HG03135 (cell line): ENCODE results near the gene GGT5.
"Not testable (repeated sequence)": the region's sequence is repeated elsewhere in the genome, so short reads cannot be mapped to it uniquely, and the experiment has no call there.

ENCODE experiments used
- ATAC-seq: cut with Tn5 transposase; IDR thresholded peaks from one replicate; pipeline ENCODE4 v1.9.1; 2021; ENCODE audit warnings: mild to moderate bottlenecking, moderate library complexity; ENCODE audit not compliant: unreplicated experiment

Gene GGT5

DNA sequence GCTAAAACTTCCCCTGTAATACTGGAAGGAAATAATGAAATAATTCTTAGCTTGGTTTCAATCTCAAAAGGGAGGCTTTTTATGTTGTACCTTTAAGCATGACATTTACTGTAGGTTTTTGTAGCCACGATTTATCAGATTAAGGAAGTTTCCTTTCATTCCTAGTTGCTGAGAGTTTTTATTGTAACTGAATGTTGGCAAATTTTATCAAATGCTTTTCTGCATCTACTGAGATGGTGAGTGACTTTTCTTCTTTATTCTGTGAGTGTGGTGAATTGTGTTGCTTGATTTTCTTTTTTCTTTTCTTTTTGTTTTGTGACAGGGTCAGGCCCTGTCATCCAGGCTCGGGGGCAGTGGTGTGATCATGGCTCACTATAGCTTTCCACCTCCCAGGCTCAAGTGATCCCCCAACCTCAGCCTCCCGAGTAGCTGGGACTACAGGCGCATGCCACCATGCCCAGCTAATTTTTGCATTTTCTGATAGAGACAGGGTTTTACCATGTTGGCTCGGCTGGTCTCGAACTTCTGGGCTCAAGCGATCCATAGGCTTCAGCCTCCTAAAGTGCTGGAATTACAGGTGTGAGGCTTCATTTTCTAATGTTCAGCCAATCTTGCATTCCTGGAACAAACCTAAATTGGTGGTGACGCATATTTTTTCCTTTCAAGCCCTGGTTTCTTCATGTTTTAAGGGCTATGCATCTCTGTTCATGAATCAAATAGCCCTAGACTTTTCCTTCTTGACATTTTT, 37.4 kb downstream of the GGT5 start:
- no peak for ATAC-seq

DNA sequence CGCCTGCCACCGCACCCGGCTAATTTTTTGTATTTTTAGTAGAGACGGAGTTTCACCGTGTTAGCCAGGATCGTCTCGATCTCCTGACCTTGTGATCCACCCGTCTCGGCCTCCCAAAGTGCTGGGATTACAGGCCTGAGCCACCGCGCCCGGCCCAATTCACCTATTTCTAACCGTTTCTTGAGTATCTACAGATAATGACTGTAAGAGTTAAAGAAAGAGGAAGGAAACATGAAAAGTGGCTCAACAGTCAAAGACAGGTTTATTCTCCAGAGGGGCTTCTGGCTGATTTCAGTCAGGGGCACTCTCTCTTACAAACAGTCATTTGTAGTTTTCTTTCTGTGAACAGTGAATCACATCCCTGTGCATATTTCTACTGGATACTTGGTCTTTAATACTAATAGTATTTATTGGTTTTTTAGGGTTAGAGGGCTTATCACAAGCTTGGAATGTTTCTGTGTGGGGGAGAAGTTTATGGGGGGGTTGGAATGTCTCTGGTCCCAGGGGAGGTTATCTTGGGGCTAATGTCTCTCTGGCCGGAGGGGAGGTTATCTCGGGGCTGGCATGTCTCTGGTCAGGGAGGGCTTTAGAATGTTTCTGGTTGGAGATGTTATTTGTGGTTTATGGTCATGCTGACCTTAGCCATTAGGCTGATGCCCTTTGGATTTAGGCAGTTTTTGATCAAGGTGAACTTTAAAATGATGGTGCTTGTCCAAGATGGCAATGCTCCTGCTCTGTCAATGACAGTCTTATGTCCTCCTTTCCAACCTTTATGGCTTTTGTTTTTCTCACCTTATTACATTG, 38.2 kb downstream of the GGT5 start:
- not testable (repeated sequence) for ATAC-seq

- ATAC-seq, result no peak
Observed at GRCh38 chr22:24205438-24206195, 39.3 kb downstream of the GGT5 start.

- not testable (repeated sequence) for ATAC-seq
Observed at GRCh38 chr22:24203856-24204255, 41.0 kb downstream of the GGT5 start.

DNA sequence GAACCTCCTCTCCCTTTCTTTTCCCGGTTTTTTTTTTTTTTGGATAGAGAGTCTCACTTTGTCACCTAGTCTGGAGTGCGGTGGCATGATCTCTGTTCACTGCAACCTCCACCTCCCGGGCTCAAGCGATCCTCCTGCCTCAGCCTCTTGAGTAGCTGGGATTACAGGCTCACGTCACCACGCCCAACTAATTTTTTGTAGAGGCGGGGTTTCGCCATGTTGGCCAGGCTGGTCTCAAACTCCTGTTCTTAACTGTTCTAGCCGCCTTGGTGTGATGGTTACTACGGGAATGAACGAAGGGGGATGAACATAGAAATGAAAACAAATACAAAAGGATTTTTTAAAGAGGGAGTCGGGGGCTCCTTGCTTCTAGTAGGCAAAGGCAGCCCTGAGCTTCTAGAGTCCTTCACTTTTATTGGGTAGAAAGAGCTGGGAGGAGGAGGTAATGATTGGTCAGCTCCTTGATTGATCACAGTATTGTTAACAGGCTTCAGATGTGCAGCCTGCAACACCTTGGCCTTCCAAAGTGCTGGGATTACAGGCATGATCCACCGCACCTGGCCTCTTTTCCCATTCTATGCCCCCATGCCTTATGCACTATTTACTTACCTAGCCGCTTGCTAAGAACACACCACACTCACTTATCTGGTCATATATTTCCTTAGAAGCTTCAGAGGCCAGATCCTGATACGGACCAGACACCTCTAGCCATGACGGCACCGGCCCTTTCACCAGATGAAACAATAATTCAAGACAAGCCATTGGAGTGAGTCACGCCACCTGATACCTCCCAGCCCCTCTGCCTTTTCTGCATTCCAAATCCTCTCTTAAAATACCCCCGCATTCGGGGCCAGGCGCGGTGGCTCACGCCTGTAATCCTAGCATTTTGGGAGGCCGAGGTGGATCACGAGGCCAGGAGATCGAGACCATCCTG, 42.9 kb downstream of the GGT5 start:
- ATAC-seq, result no peak

DNA sequence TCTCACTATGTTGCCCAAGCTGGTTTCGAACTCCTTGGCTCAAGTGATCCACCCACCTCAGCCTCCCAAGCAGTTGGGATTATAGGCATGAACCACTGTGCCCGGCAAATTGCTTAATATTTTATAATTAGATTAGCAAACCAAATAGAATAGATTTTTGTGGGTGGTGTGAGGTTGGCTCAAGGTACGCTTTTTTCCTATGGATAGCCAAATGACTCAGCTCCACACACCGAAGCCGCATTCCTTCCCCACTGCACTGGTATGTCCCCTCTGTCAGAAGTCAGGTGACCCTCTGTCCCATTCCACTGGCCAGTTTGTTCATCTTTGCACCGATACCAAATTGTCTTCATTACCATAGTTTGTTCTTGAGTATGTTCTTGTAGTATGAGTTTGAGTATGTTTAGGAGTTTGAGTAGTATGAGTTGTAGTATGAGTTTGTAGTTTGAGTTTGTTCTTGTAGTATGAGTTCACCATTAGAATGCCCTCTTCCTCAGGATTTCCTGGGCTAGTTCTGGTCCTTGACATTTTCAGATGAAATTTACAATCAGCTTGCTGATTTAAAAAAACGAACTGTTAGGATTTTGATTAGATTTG, 44.2 kb downstream of the GGT5 start:
- ATAC-seq, result no peak

DNA sequence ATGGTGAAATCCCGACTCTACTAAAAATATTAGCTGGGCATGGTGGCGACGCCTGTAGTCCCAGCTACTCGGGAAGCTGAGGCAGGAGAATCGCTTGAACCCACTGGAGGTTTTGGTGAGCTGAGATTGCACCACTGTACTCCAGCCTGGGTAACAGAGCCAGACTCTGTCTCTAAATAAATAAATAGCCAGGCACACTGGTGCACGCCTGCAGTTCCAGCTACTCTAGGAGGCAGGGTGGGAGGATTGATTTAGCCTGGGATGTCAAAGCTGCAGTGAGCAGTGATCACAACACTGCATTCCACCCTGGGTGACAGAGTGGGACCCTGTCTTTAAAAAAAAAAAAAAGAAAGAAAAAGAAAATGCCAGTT, 46.2 kb downstream of the GGT5 start:
- ATAC-seq, result no peak

- ATAC-seq, result no peak
Observed at GRCh38 chr22:24191893-24192292, 53.0 kb downstream of the GGT5 start.

GRCh38 chr22:24191381-24191841, 53.5 kb downstream of the GGT5 start:
- no peak for ATAC-seq

- no peak for ATAC-seq
Observed at GRCh38 chr22:24190596-24191208, 54.2 kb downstream of the GGT5 start.

- ATAC-seq, result no peak
Observed at GRCh38 chr22:24190159-24190540, 54.7 kb downstream of the GGT5 start.

- no peak for ATAC-seq
Observed at GRCh38 chr22:24189249-24190158, 55.4 kb downstream of the GGT5 start.

GRCh38 chr22:24188705-24189248, 56.1 kb downstream of the GGT5 start:
- ATAC-seq, result no peak

- no peak for ATAC-seq
Observed at GRCh38 chr22:24187731-24188644, 56.9 kb downstream of the GGT5 start.

DNA sequence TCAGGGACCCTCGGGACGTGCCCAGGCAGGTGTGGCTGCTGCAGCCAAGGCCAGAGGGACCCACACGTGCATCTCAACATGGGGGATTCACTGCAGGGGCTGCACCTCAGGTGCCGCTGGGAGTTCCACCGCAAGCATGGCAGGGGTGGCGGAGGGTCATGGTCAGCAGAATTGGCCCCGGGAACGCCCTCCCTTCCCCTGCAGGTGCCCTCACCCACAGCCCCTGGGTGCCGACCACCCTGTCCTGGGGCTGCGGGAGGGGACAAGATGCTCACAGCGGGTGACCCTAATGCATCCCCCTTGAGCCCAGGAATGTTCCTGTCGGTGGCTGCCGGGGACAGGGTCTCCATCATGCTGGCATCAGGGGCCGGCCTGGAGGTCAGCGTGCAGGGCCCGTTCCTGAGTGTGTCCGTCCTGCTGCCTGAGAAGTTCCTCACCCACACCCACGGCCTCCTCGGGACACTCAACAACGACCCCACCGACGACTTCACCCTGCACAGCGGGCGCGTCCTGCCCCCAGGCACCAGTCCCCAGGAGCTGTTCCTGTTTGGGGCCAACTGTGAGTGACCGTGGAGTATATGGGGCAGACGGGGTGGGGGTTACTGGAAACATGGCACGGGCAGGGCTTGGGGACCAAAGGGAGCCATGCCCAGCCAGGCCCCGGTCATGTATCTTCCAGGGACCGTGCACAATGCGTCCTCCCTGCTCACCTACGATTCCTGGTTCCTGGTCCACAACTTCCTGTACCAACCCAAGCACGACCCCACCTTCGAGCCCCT, 57.8 kb downstream of the GGT5 start:
- ATAC-seq, result no peak

GRCh38 chr22:24186352-24186740, 58.5 kb downstream of the GGT5 start:
- no peak for ATAC-seq
